ENCODE measurements around the gene GNB3. TPM values are rescaled to one million over a fixed set of nuclear protein-coding genes. Genes with fewer than 3 reads are reported as not detected.

The GNB3 gene
- total and polyA plus RNA-seq, 2 donors (not counting 3 experiments of a cell fraction or from before 2014, with no cell fraction given): 9.4 to 12.0 TPM

DNA sequence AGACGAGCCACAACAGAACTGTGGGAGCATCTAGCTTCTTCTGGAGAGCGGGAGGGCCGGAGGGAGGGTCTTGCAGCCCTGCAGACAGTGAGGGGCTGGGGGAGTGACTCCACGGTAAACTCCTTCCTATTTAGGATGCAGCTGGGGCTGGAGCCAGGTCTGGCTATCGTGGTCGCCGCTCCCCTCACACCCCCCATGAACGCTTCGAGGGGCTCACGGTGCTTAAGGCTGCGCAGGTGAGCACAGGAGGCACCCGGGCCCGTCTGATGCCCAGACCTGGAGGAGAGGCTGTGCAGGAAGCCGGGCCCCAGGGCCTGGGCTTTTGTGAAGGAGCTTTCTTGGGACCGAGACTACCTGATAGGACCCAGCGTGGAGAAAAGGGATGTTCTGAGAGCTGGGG lies 3.9 kb upstream of the GNB3 start:
- Histone ChIP-seq H3K4me1 (ENCODE audit: control insufficient read depth, extremely low read depth, insufficient read depth, low read length) (peaks cover 1% of the 10 kb centered on the region), H3K27me3 (ENCODE audit: control insufficient read depth in 2 of 2, insufficient read depth in 2 of 2, low read length in 2 of 2) (no peaks in the 10 kb centered on the region), H4K20me1 (replicated peaks; ENCODE audit: control insufficient read depth, extremely low read depth, insufficient read depth, low read length) (no peaks in the 10 kb centered on the region), H3K9ac (replicated peaks; ENCODE audit: extremely low read depth, insufficient read depth, low read length) (no peak overlapping the region), H3K36me3 (ENCODE audit: control insufficient read depth in 2 of 2, extremely low read depth in 1 of 2, insufficient read depth in 2 of 2, low read length in 2 of 2) (peaks cover 4 to 54% of the 10 kb centered on the region in 2 experiments), H3K9me3 (replicated peaks; ENCODE audit: control insufficient read depth, insufficient read depth, low read length) (no peaks in the 10 kb centered on the region), H3K4me2 (ENCODE audit: insufficient read depth, low read length) (no peak overlapping the region), H2AFZ (ENCODE audit: low read depth, low read length) (no peak overlapping the region), H3K9me1 (replicated peaks; ENCODE audit: control insufficient read depth, extremely low read depth, insufficient read depth, low read length) (no peaks in the 10 kb centered on the region), H3K79me2 (ENCODE audit: control insufficient read depth, insufficient read depth, low read length) (no peaks in the 10 kb centered on the region), H3K4me3 (replicated peaks in 1 of 3; ENCODE audit: insufficient read depth in 1 of 3, low read depth in 1 of 3, low read length in 3 of 3) (no peak overlapping the region), H3K27ac (ENCODE audit: insufficient read depth, low read depth, low read length) (no peak overlapping the region)
- ChIA-PET CTCF (interaction anchor here (1.0 to 1.6 kb wide), 3 partner anchors 12 to 100 kb away, joined by 3 to 4 read pairs (median 3); partner anchors contain the start of gene SPSB2), POLR2A (no interaction called here)
- intact Hi-C loops (cut with micrococcal nuclease): no loop called here
- TF ChIP-seq GATA2 (IDR thresholded peaks at IDR 0.05; ENCODE audit: insufficient read depth, insufficient read length, low read depth, low read length) (no peak), FOS (IDR thresholded peaks at IDR 0.05; ENCODE audit: borderline replicate concordance, insufficient read depth, low read length) (no peak), JUN (IDR thresholded peaks at IDR 0.05; ENCODE audit: borderline replicate concordance, insufficient read depth, insufficient read length, low read depth) (no peak), MYC (IDR thresholded peaks at IDR 0.05; ENCODE audit: low read depth, low read length) (no peak), POLR2AphosphoS5 (IDR thresholded peaks at IDR 0.05; ENCODE audit: insufficient read depth, low read depth, low read length) (no peak), EZH2 (IDR thresholded peaks at IDR 0.05; ENCODE audit: borderline replicate concordance, low read depth, low read length, severe bottlenecking) (no peak)
- TF ChIP-seq, protein P1, sequence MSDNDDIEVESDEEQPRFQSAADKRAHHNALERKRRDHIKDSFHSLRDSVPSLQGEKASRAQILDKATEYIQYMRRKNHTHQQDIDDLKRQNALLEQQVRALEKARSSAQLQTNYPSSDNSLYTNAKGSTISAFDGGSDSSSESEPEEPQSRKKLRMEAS (IDR thresholded peaks at IDR 0.05; ENCODE audit: insufficient read depth, insufficient read length): no peak
- FAIRE-seq: no peak
- no TSS peak for BruUV-seq (replicated peaks)
- dilution Hi-C loops (cut with MboI; ENCODE audit: extremely low pct_ligation_motif_present, low sequenced_read_pairs): no loop called here
- no peak for DNase-seq (ENCODE audit: low read depth, low spot score)

Data from endothelial cell of umbilical vein (primary cell).